MCF 10A (cell line): Measurements from ENCODE around the gene DLX2. TPM values are rescaled to one million over a fixed set of nuclear protein-coding genes. Genes with fewer than 3 reads are reported as not detected.
"Not testable (repeated sequence)": the region's sequence is repeated elsewhere in the genome, so short reads cannot be mapped to it uniquely, and the experiment has no call there.

Experiments used
- BruUV-seq: library from RNA; stranded (reverse); fragments of 400-500 nt; replicated peaks from 2 replicates; lab custom pipeline; 2021; lab: Mats Ljungman, UMichigan
- CTCF ChIA-PET: fragments of 300-600 bp; sonication (Branson Sonifier 250); formaldehyde crosslinking; extraction: SDS; loops from one replicate; lab custom pipeline; 2021; ENCODE audit warnings: antibody characterized with exemption, inconsistent platforms; lab: Yijun Ruan, JAX
- POLR2A ChIA-PET: fragments of 300-600, 350-650 bp; sonication (Branson Sonifier 250); formaldehyde crosslinking; extraction: SDS; loops from one replicate; lab custom pipeline; 2020; ENCODE audit warnings: antibody characterized with exemption, inconsistent platforms; lab: Yijun Ruan, JAX
- DNase-seq: peaks from one replicate; pipeline ENCODE4 v3.0.0-alpha.2; 2018; ENCODE audit not compliant: unreplicated experiment
- H3K27ac Mint-ChIP-seq: one replicate; pipeline ENCODE4 v1.8.0; 2022; ENCODE audit warnings: mild to moderate bottlenecking, low read depth, mixed read lengths; ENCODE audit not compliant: unreplicated experiment
- H3K27me3 Mint-ChIP-seq: one replicate; pipeline ENCODE4 v1.8.0; 2022; ENCODE audit warnings: mixed read lengths; ENCODE audit not compliant: insufficient read depth, unreplicated experiment
- H3K36me3 Mint-ChIP-seq: one replicate; pipeline ENCODE4 v1.8.0; 2022; ENCODE audit warnings: mild to moderate bottlenecking, moderate library complexity, mixed read lengths; ENCODE audit not compliant: insufficient read depth, unreplicated experiment
- H3K4me1 Mint-ChIP-seq: one replicate; pipeline ENCODE4 v1.8.0; 2022; ENCODE audit warnings: mixed read lengths; ENCODE audit not compliant: insufficient read depth, unreplicated experiment
- H3K4me3 Mint-ChIP-seq: one replicate; pipeline ENCODE4 v1.8.0; 2022; ENCODE audit warnings: mild to moderate bottlenecking, moderate library complexity, mixed read lengths; ENCODE audit not compliant: unreplicated experiment
- H3K9me3 Mint-ChIP-seq: one replicate; pipeline ENCODE4 v1.8.0; 2022; ENCODE audit warnings: mixed read lengths; ENCODE audit not compliant: unreplicated experiment
- intact Hi-C: fragments of 100-400 bp; cut with micrococcal nuclease; formaldehyde crosslinking; loops from 2 replicates; pipeline ENCODE4 v1.14.1; 2022
- total RNA-seq: library from RNA; stranded (reverse); gene quantifications from 2 replicates; pipeline ENCODE4 v1.2.3, GENCODE V29; 2022
- TF ChIP-seq, protein P1 (sequence below): fragments of 200-600 bp; IDR thresholded peaks from one replicate; pipeline ENCODE4 v1.8.0; 2022; ENCODE audit warnings: antibody characterized with exemption, mild to moderate bottlenecking; ENCODE audit not compliant: unreplicated experiment

The DLX2 gene
- total RNA-seq, 1 experiment from 2014 or later = 1.1 TPM

DNA sequence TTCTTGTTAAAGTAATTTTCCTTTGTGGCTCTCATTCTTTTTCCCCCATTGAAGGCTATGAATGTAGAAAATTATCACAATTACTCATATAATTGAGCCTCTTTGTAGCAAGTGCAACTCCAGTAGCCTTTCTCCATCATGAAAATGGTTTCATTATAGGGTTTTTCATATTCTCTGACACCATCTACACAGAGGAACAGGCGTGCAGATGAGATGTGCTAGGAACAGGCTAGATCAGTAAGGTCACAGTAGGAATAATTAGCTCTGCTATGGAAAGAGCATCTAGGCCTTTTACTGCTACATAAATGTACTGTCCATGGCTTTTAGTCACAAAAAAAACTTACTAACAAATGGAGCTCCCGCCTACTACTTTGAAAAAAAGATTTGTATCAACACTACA lies 30.0 kb downstream of the DLX2 start:
- no peak overlapping the region for H3K27ac Mint-ChIP-seq

DNA sequence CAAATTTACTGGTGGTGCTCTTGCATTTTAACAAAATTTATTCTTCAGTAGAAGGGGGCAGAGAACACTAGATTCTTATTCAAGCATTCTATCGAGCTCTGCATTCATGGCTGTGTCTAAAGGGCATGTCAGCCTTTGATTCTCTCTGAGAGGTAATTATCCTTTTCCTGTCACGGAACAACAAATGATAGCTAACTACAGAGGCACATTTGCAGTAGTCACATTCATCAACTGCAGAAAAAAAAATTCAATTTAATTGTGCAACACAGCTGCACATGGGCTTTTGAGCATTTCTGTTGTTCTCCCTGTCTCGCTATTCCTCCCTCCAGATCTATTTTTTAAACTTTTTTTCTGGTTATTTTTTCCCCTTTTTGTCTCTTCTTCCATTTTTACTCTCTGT lies 30.4 kb downstream of the DLX2 start:
- intact Hi-C loops = no loop called here
- H3K9me3 Mint-ChIP-seq = no peaks in the 10 kb centered on the region
- no peak for DNase-seq
- no peaks in the 10 kb centered on the region for H3K27me3 Mint-ChIP-seq
- BruUV-seq = no TSS peak
- peaks cover 6% of the 10 kb centered on the region for H3K36me3 Mint-ChIP-seq
- H3K27ac Mint-ChIP-seq = no peak overlapping the region
- ChIA-PET POLR2A (interaction anchor here (0.9 to 1.0 kb wide), 2 partner anchors 27 to 178 kb away, joined by 3 read pairs; partner anchors contain the start of gene SLC25A12), CTCF (interaction anchor here (0.6 to 1.0 kb wide), 3 partner anchors 63 to 260 kb away, joined by 3 read pairs; no protein-coding TSS in a partner anchor)
- no peaks in the 10 kb centered on the region for H3K4me1 Mint-ChIP-seq
- H3K4me3 Mint-ChIP-seq = no peak overlapping the region
- TF ChIP-seq, protein P1, sequence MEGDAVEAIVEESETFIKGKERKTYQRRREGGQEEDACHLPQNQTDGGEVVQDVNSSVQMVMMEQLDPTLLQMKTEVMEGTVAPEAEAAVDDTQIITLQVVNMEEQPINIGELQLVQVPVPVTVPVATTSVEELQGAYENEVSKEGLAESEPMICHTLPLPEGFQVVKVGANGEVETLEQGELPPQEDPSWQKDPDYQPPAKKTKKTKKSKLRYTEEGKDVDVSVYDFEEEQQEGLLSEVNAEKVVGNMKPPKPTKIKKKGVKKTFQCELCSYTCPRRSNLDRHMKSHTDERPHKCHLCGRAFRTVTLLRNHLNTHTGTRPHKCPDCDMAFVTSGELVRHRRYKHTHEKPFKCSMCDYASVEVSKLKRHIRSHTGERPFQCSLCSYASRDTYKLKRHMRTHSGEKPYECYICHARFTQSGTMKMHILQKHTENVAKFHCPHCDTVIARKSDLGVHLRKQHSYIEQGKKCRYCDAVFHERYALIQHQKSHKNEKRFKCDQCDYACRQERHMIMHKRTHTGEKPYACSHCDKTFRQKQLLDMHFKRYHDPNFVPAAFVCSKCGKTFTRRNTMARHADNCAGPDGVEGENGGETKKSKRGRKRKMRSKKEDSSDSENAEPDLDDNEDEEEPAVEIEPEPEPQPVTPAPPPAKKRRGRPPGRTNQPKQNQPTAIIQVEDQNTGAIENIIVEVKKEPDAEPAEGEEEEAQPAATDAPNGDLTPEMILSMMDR = no peak

More for the DNA sequence above, 30.0 kb downstream of the DLX2 start:
- BruUV-seq = no TSS peak
- Mint-ChIP-seq H3K9me3 (no peaks in the 10 kb centered on the region), H3K4me1 (no peaks in the 10 kb centered on the region), H3K4me3 (no peak overlapping the region), H3K36me3 (peaks cover 6% of the 10 kb centered on the region), H3K27me3 (no peaks in the 10 kb centered on the region)
- ChIA-PET CTCF (interaction anchor here (0.6 to 1.0 kb wide), 3 partner anchors 63 to 260 kb away, joined by 3 read pairs; no protein-coding TSS in a partner anchor), POLR2A (interaction anchor here (1.0 kb wide), 1 partner anchor 23 kb away, joined by 3 read pairs; no protein-coding TSS in a partner anchor)
- intact Hi-C loops = no loop called here
- DNase-seq = no peak
- TF ChIP-seq, protein P1 = no peak

DNA sequence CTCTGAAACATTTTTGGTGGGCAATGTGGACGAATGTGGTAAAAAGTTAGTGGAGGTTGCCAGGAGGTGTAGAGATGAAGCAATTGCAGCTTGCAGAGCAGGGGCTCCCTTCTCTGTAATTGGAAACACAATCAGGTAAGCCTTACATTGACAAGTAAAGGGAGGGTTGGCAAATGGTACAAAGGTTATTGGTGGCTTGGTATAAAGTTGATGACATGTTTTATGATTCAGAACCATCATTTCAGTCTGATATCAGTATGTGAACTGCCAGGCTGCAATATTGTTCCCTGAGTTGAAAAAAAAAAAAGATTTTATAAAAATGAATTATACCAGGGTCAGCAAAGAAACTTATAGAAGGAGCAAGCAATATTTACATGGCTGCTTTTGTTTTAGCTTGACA lies 31.8 kb downstream of the DLX2 start:
- DNase-seq = no peak
- BruUV-seq = no TSS peak
- POLR2A ChIA-PET = no interaction called here
- Mint-ChIP-seq H3K36me3 (peaks cover 6% of the 10 kb centered on the region), H3K4me3 (no peak overlapping the region), H3K27ac (no peak overlapping the region), H3K9me3 (no peaks in the 10 kb centered on the region), H3K27me3 (no peaks in the 10 kb centered on the region), H3K4me1 (no peaks in the 10 kb centered on the region)
- CTCF ChIA-PET = interaction anchor here (0.7 kb wide), 1 partner anchor 117 kb away, joined by 7 read pairs; no protein-coding TSS in a partner anchor
- TF ChIP-seq, protein P1 = no peak
- intact Hi-C loops = no loop called here

DNA sequence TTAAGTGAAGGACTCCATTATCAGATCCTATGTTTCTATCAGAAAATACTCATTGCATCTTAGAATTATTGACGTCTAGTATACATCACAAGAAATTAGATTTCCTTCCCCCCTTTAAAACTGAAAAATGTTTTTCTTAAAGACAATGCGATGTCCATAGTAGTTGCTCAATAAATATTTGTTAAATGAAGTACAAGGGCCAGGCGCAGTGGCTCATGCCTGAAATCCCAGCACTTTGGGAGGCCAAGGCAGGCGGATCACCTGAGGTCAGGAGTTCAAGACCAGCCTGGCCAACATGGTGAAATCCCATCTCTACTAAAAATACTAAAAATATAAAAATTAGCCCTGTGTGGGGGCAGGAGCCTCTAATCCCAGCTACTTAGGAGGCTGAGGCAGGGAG lies 34.8 kb downstream of the DLX2 start:
- H3K4me1 Mint-ChIP-seq, DNase-seq, POLR2A ChIA-PET, H3K9me3 Mint-ChIP-seq, intact Hi-C loops, H3K27ac Mint-ChIP-seq, H3K36me3 Mint-ChIP-seq, H3K4me3 Mint-ChIP-seq, BruUV-seq, H3K27me3 Mint-ChIP-seq: not testable (repeated sequence)
- CTCF ChIA-PET = interaction anchor here (0.6 to 0.7 kb wide), 2 partner anchors 9 to 114 kb away, joined by 3 to 4 read pairs; no protein-coding TSS in a partner anchor
